Measurements from ENCODE around the gene CCDC117.

The CCDC117 gene

DNA sequence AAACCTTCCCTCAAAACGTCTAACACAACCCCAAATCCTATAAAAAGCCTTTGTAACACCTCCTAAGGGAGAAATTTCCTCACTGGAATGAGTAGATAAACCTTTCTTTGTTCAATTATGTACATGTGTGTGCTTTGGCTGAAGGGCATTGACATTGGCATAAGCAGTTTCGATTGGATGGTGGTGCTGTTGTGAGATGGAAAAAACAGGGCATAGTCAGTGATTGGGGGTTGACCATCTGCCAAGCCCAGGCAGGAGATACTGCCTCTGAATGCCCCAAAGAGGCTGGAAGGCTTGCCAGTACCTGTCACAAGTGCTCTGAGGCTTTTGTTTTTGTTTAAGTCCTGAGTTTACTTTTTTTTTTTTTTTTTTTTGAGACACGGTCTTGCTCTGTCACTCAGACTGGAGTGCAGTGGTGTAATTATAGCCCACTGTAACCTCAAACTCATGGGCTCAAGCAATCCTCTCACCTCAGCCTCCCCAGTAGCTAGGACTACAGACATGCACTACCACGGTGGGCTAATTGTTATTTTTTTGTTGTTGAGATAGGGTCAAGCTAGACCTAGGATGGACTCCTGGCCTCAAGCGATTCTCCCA is 1.2 kb upstream of the CCDC117 start:
- no peak for DNase-seq

DNA sequence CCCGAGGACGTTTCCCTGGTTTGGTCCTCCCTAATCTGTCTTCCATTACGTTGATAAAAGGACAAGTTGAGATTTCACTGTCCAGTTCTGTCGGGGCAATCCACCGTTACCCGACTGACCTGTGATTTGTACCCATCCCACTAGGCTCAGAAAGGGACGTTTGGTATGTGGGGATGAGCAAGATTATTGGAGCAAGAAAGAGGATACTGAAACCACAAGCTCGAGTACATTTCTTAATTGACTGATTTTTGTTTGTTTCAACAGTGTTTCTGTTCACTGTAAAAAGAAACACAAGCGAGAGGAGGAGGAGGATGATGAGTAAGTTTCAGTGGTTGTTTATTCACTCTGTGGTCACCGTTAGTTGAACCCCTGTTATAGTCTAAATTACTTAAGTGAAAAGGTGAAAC is 969 bp downstream of the CCDC117 start:
- peak; percentile 31 for DNase-seq

DNA sequence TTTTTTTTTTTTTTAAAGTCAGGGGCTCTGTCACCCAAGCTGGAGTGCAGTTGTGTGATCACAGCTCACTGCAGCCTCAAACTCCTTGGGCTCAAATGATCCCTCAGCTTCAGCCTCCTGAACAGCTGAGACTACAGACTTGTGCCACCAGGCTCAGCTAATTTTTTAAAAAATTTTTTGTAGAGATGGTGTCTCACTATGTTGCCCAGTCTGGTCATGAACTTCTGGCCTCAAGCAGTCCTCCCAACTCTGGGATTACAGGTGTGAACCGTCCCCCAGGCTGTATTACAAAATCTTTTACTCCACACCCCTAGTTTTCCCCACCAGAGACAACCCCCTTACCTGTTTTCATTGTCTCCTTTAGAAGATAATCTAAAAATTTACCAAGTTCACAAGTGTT is 1.9 kb downstream of the CCDC117 start:
- no peak for DNase-seq

DNA sequence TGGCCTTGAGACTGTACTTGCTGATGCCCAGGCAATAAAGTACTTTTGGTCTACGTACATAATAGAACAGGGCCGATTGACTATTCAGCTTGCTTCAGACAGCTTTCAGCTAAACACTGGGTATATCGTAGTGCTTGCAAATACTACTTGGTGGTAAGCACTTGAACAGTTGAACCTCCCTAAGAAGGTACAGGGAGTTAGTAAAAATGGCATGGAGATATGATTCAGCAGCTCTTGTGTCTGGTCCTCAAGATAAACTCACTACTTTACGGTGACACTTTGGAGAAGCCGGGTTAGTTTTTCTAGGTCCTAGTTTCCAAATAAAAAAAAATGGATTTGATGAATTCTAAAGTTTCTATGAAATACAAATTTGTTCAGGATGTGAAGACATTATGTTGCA is 7.3 kb downstream of the CCDC117 start:
- no peak for DNase-seq

DNA sequence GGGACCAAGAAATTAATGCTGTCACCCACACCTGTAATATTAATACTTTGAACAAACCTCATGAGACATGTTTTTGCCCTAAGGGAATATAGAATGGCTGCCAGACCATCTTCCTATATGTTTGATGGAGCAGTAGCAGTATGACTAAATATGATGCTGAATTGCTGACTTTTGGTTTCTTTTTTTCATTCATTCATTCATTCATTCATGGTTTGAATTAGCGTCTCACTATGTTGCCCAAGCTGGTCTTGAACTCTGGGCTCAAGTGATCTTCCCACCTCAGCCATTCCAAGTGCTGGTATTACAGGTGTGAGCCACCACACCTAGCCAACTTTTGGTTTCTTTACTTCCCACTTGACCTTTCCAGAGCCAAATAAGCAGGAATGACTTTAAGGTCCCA is 7.8 kb downstream of the CCDC117 start:
- no peak for DNase-seq

DNA sequence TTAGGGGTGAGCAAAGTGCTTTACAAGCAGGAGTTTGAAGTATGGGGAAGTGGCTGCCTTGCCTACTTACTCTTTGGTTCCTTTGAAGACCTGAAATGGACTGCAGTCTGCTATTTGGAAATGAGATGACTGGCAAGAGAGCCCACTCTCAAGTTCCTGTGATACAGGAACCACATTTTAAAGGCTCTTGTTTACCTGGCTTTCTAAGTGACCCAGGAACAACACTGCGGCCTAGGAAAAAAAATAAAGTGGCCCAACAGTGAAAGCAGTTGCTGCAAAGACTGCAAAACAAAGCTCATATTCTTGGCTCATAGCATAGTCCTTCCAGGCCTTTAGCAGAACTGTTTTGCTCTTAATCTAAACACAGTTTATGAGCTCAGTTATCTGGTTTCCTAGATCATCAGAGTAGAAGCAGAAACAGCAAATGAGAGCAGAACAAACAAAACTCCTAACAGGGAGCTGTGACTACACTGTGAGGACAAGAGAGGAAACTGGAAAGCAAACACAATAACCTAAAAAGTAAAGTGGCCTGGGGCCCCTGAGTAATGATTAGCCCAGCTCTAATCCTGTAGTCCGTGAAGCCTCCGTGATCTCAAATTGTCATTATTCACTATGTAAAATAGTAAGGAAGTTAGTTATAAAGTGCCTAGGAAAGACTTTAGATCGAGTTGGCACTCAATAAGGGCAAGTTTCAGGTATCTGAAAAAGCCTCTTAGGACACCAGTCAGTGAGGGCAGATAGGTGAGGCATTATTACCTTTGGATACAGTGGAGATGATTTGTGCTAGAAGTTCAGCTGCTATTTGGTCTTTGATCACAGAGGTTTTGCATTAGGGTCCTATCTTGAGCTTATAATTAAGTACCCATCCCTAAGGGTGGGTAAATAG is 11.5 kb downstream of the CCDC117 start:
- DNase-seq = no peak

DNA sequence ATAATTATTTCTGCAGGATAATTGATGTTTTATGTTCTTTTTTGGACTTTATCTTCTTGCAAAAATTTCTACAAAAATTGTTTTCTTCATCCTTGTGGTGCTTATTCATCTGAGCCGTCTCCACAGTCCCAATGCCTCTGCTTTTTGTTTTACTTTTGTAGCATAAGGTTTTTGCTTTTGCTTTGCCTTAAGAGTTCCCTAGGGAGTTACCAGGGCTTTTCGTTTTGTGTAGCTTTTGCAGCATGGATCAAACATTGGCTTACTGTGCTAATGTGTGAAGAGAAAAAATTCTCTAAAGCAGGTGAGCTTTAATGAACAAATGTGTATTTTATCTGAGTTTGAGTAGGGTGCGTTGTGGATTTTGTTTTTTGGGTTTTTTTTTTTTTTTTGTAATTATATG is 16.1 kb downstream of the CCDC117 start:
- DNase-seq = no peak

DNA sequence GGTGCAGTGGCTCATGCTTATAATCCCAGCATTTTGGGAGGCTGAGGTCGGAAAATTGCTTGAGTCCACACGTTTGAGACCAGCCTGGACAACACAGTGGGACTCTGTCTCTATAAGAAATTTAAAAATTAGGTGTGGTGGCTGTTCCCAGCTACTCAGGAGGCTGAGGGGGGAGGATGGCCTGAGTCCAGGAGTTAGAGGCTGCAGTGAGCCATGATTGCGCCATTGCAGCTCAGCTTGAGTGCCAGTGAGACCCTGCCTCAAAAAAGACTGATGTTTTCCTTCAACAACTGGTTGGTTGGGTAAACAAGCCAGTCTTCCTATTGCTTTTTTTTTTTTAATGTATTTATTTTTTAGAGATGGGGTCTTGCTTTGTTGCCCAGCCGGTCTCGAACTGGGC is 18.6 kb downstream of the CCDC117 start:
- DNase-seq = no peak

DNA sequence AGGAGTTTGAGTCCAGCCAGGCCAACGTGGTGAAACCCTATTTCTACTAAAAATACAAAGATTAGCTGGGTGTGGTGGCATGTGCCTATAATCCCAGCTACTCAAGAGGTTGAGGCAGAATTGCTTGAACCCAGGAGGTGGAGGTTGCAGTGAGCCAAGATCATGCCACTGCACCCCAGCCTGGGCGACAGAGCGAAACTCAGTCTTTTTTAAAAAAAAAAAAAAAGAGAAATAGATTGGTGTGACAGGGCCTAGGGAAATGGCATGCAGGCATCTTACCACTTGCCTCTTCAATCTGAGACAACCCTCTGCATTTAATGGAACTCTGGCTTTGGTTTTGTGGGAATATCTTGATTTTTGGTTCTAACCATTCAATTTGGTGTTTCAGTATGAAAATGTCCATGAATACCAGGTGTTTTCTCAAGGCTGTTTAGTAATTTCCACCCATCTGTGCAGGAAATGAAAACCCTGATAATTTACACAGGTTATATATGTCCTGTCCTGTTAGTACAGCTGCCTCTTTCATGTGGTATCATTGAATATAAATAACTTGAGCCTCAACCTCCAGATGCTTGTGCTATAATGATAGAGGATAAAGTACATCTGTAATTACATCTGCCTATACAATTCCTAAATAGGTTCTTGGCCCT is 19.5 kb downstream of the CCDC117 start:
- DNase-seq = no peak

DNA sequence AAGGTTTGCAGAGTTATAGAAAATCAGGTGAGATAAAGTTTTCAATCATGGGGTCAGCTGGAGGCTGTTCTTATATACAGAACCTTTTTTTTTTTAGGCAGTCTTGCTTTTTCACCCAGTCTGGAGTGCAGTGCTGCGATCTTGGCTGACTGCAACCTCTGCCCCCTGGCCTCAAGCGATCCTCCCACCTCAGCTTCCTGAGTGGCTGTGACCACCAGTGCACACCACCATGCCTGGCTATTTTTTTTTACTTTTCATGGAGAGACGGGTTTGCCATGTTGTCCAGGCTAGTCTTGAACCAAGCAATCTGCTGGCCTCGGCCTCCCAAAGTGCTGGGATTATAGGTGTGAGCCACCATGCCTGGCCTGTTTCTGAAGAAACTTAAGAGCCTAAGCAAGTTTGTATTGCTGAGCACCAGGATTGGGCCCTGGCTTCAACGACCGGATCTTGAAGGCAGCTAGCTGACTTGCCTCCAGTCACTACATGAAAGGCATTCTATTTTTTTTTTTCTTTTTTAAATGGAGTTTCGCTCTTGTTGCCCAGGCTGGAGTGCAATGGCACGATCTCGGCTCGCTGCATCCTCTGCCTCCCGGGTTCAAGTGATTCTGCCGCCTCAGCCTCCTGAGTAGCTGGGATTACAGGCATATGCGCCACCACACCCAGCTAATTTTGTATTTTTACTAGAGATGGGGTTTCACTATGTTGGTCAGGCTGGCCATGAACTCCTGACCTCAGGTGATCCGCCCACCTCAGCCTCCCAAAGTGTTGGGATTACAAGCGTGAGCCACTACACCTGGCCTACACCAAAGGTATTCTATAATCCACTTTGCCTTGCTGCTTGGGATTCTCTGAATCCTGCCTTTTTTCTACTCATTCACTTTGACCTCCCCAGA is 20.2 kb downstream of the CCDC117 start:
- no peak for DNase-seq

DNA sequence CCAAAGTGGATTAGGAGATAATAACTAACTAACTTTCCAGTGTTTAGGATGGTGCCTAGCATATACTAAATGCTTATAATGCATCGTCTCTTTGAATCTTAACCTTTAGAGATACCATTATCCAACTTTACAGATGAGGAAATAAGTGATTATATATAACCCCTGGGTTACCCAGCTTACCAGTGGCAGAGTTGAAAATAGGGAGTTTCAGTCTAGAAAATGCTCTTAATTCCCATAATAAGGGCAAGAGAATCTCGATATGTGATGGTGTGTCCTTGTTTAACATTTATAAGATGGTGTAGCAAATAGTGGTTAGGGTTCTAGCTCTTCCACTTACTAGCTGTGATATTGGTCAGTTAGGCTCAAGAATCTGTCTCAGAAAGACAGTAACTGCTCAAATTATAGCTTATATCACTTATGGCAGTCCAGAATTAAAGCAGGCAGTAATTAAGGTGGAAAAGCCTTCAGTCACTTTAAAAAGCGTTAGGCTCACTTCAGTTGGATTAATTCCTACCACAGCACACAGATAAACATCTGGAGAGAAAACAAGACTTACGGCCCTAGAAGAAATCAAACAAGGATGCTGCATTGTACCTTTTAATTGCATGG is 21.6 kb downstream of the CCDC117 start:
- no peak for DNase-seq

DNA sequence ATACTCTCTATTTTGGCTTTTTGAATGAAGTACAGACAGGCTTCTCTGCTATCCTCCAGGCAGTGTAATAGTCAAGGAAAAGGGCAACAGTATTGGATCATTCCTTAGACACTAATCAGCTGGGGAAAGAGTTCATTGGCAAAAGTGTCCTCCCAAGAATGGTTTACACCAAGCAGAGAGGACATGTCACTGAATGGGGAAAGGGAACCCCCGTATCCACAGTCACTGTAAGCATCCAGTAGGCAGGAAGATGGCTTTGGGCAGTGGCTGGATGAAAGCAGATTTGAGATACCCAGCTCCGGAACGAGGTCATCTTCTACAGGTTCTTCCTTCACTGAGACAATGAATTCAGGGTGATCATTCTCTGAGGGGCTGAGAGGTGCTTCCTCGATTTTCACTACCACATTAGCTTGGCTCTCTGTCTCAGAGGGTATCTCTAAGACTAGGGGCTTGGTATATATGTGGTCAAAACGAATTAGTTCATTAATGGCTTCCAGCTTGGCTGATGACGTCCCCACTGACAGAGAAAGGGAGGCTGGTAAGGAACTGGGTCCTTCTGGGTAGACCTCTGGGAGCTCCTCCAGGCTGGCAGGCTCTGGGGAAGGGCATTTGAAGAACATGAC is 22.7 kb downstream of the CCDC117 start:
- no peak for DNase-seq

DNA sequence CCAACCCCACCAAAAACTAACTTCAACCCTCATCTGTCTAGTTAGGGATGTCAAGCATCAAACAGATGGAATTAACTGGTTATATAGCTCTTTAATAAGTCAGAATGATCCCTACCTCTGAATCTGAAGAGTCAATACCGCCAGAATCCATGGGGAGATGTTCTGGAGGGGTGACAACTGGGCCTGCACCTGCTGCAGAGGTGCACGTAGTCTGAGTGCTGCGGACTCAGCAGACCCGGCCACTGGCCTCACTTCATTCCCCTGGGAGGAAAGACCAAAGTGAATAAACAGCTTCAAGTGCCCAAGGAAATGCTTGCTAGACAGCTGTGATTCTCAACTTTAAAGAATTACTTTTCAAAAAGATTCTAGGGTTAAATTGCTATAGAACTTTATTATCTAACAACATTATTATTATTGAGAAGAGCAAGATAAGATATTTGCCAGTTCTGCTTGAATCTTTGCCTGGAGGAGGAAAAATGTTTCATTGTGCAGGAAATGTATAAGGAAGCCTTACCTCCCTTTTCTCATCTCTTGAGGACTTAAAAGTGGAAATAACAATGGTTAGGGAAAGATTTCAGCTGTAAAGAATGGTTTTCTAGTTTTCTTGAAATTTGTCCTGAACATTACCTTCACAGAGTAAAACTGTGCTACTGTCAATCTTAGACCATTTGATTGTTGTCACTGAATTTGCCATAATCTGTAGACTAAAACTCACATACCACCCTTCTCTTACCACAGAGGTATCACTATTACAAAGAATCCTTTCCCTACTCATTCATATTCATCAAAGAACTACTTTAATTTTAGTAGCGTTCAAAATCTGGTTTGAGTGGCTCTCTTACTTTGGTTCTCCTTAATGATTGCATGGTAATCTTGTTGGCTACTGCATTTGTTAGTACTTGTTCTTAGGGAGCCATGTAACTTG is 23.7 kb downstream of the CCDC117 start:
- DNase-seq = no peak

DNA sequence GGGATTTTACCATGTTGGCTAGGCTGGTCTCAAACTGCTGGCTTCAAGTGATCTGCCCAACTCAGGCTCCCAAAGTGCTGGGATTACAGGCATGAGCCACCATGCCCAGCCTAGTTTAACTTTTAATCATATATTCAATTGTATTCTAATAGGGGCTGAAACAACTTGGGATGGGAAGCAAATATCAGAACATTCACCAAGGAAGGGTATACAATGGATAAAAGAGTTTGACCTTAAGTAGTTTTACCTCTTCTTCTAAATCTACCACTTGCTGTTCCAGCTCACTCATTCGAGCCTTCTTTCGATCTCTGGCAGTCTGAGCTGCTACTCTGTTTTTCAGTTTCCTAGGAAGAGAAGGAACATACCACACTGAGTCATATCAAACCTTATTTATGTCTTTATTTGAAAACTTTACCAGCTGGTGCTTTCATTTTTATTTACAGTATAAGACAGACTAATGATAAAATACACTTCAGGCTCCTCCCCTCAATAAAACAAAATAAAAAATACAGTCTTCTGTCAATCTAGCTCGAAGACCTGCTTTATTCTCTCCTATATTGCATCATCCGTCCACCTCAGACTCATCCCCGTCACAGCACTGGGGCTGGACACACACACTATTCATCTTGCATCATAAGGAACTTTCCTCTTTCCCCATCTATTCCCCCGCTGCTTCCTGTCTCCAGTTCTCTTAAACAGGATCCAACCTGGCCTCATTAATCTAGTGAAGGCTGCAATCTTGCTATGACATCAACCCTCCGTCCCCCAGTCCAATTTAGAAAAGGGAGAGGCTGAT is 26.5 kb downstream of the CCDC117 start:
- peak; percentile 49 for DNase-seq

DNA sequence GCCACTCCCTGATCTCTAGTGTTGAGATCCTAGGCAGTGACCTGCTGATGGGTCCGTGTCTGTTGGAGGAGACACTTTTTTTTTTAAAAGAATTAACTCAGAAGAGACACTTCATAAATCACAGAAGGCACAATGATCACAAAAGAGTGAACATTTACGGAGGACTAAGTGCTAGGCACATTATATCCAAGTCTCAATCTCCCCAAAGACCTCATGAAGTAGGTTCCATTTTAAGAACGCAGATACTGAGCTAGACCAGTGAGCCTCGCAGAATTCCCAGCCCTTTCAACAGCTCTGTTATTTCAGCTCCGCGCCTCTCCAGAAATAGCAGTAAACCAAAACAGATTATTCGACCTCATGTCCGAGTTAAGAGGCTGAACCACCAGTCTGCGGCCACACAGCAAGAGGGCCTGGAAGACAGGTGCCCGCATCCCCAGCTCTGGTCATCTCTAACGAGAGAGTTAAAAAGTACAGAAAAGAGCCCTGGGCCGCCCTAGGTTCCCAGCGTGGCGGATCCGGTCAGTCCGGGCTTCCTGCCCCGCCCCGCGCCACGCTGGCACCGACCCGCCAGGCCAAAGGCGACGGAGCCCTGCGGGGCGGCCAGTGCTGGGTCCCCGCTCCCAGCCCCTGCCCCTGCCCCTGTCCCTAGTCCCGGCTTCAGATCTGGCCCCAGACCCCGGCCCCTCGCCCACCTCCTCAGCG is 27.3 kb downstream of the CCDC117 start:
- DNase-seq = peak; percentile 37

DNA sequence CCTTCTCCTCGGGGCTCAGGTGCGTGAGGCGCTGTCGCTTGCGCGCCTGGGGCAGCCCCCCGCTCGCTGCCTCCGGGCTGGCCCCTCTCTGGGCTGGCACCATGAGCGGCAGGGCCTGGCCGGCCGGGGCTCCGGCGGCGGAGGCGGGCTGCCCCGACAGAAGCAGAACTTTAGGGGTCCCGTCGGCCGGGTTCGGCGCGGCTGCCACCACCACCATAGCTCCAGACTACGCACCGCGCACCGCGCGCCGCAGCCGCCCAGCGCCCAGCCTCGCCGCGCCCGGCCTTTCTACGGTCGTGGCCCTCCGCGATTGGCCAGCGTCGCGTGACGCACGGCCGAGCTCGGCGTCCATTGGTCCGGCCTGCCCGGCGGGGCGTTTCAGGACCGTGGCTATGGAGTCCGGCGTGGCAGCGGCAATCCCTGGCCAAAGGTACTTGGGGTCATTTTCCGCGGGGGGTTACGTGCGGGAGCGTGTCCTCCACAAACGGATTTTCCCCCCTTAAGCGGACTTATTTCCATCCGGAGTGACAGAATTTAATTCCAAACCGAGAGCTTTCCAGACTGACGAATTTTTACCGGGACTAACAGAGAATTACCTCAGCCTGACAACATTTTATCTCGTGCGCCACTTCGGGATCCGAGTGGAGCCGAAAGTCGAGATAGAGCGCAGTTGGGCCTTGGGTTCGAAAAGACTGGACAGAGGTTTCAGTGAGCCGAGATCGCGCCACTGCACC is 28.0 kb downstream of the CCDC117 start, which contains the start of gene XBP1:
Gene XBP1 (minus strand): TSS at position 262 of the 734 bp plus-strand sequence.
- peak; percentile 91 for DNase-seq

DNA sequence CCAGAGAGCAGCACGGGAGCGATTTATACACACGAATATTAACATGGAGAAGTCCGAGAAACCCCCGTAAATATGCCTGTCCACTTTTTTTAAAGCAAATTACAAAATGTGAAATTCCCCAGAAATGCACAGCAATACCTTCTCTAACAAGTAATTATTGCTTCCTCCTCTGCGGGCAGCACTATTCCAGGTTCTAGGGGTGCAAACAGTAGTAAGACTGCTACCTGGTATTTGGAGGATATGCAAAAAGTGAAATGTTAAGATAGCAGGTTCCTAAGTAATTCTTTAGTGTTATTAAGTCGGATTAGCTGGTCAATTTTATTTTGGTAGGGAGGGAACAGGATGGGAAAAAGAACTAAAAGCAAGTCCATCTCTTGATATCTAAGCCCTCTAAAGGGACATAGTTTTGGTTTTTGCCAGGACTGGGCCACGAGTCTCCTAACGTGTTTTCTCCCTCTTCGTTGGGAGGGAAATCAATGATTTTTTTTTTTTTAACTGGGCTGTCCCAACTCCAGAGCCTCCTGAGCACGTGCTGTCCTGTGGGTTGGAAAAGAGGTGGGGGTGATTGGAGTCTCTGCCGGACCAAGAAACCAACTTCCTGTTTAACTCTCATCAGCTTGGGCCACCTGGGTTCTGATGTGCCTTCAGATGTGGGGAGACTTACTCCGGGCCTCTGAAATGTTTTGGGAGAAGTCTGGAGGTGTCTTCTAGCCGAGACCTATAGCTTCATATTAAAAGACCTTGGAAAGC is 29.5 kb downstream of the CCDC117 start:
- no peak for DNase-seq

All from CD4-positive, alpha-beta T cell treated with Interleukin-17A for 1 hour (primary cell).